Heart left ventricle (tissue), 16 donors: ENCODE data around the gene ARHGEF40. TPM values are rescaled to one million over a fixed set of nuclear protein-coding genes. Genes with fewer than 3 reads are reported as not detected.

Experiments
- ATAC-seq, 4 donors: fragments of 200-7000 bp; cut with Tn5 transposase; one replicate each; pipeline ENCODE4 v1.9.1; 2020 to 2022; ENCODE audit warnings: moderate library complexity in 4 of 4, mild to moderate bottlenecking in 3 of 4, moderate number of reproducible peaks in 1 of 4
- DNase-seq, 5 donors: peaks; one replicate each; pipeline ENCODE4 v3.0.0-alpha.2; 2020
- H3K27ac ChIP-seq, 12 donors: fragments of 200-600 bp; sonication (generic) in 4 of 12; one replicate each; pipeline versions ENCODE4 v1.5.0 to v1.8.0; 2016 to 2022; ENCODE audit warnings: mild to moderate bottlenecking in 2 of 12
- H3K27me3 ChIP-seq, 9 donors: fragments of 200-600 bp; sonication (generic) in 2 of 9; one replicate each; pipeline versions ENCODE4 v1.5.1 to v1.8.0; 2016 to 2022; ENCODE audit warnings: mild to moderate bottlenecking in 3 of 9
- H3K36me3 ChIP-seq, 9 donors: fragments of 200-600 bp; sonication (generic) in 2 of 9; one replicate each; pipeline versions ENCODE4 v1.5.0 to v1.8.0; 2018 to 2022; ENCODE audit warnings: mild to moderate bottlenecking in 2 of 9
- H3K4me1 ChIP-seq, 12 donors: fragments of 200-600 bp; sonication (generic) in 4 of 12; one replicate each; pipeline versions ENCODE4 v1.5.0 to v1.8.0; 2016 to 2022; ENCODE audit warnings: mild to moderate bottlenecking in 3 of 12
- H3K4me3 ChIP-seq, 12 donors: fragments of 200-600 bp; sonication (generic) in 4 of 12; one replicate each; pipeline versions ENCODE4 v1.5.0 to v1.8.0; 2017 to 2022; ENCODE audit warnings: mild to moderate bottlenecking in 9 of 12, moderate library complexity in 4 of 12
- H3K9me3 ChIP-seq, 12 donors: fragments of 200-600 bp; sonication (generic) in 4 of 12; one replicate each; pipeline versions ENCODE4 v1.5.0 to v1.8.0; 2016 to 2022; ENCODE audit warnings: mild to moderate bottlenecking in 1 of 12
- POLR2A ChIP-seq, 2 donors: fragments of 450-650 bp; IDR thresholded peaks; one replicate each; pipeline ENCODE4 v1.6.1; 2017; ENCODE audit warnings: antibody characterized with exemption in 2 of 2, mild to moderate bottlenecking in 2 of 2, moderate library complexity in 2 of 2
- WGBS, 4 donors: extraction: QIAGEN DNeasy Blood & Tissue Kit in 2 of 4; methylation state at CpG; one replicate each; pipeline versions ENCODE4 v1.1.5 to v1.1.7; 2013 to 2018; 5-methylcytosine and 5-hydroxymethylcytosine counted together
- intact Hi-C, 10 donors: fragments of 100-400 bp; cut with DNase I; formaldehyde crosslinking; loops; one replicate each; pipeline versions ENCODE4 v1.11.1 to v1.14.2; 2022
- polyA plus RNA-seq, 2 donors: library from polyadenylated mRNA; stranded (reverse); fragments of 200-250 nt; gene quantifications; one replicate each; pipeline ENCODE4 v1.2.3, GENCODE V29; 2013
- total RNA-seq, 9 donors: library from RNA; depleted of rRNA in 2 of 9; stranded (reverse); fragments of >200 nt in 2 of 9; fragmentation: NEBNext Ultra II Directional in 3 of 9; extraction: Animal tissue kit (Norgen Biotek cat#: 25700) in 3 of 9; gene quantifications; one replicate each; pipeline versions ENCODE4 v1.1.0 to v1.2.4, GENCODE V29; 2016 to 2023
- TF ChIP-seq, protein P1 (sequence below), 12 donors: fragments of 200-600 bp; sonication (generic) in 4 of 12; IDR thresholded peaks; one replicate each; pipeline versions ENCODE4 v1.5.0 to v1.8.0; 2018 to 2022; ENCODE audit warnings: antibody characterized with exemption in 12 of 12, mild to moderate bottlenecking in 5 of 12
- donor health status: ischemic (EF 13 %, LVEDD 7.1; RV severe dilation, severe dysfunction).
- donor health status: healthy with polysubstance abuse.
- donor health status: DM: no; HTN: yes; CAD: no.
- donor health status: DM: no; HTN: no; CAD: no.
- donor health status: ischemic (EF 25% LVEDD 6.9; RV normal size, moderate dysfunction).
- donor health status: ischemic (EF 25% LVEDD 5.7; RV mildly dilated, moderate dysfunction).
- donor health status: healthy.
- donor health status: DM: yes; HTN: yes; CAD: no.
- donor health status: ischemic (EF 35%, LVEDD 5.7; RV mildly dilated, moderate dysfunction).
- donor health status: nonischemic (EF 11% LVEDD 7.7; RV severe dilation, severe dysfunction).
- donor health status: DM: yes; HTN: yes; CAD: no.
- donor health status: PGD.
- donor health status: ischemic (EF 29% LVEDD 5.4; RV normal size, mild dysfunction).
- donor health status: nonischemic (EF 23%, LVEDD 6.1; RV moderate dilation, normal function).

The ARHGEF40 gene
- total and polyA plus RNA-seq, 11 donors: 15.5 to 31.5 (median 18.7) TPM

- no peak overlapping the region for H3K4me3 ChIP-seq
- intact Hi-C loops: no loop called here
- H3K4me1 ChIP-seq: peaks cover 0 to 18% (median 13%) of the 10 kb centered on the region in 12 donors
- H3K9me3 ChIP-seq: no peaks in the 10 kb centered on the region
- ATAC-seq: no peak
- WGBS, 4 donors: 82 to 93% (median 88%) methylated on average over 12 of the region's 12 CpGs
- DNase-seq: no peak
- peaks cover 0 to 2% (median 0%) of the 10 kb centered on the region in 9 donors for H3K27me3 ChIP-seq
- no peak overlapping the region for H3K27ac ChIP-seq
- TF ChIP-seq, protein P1, sequence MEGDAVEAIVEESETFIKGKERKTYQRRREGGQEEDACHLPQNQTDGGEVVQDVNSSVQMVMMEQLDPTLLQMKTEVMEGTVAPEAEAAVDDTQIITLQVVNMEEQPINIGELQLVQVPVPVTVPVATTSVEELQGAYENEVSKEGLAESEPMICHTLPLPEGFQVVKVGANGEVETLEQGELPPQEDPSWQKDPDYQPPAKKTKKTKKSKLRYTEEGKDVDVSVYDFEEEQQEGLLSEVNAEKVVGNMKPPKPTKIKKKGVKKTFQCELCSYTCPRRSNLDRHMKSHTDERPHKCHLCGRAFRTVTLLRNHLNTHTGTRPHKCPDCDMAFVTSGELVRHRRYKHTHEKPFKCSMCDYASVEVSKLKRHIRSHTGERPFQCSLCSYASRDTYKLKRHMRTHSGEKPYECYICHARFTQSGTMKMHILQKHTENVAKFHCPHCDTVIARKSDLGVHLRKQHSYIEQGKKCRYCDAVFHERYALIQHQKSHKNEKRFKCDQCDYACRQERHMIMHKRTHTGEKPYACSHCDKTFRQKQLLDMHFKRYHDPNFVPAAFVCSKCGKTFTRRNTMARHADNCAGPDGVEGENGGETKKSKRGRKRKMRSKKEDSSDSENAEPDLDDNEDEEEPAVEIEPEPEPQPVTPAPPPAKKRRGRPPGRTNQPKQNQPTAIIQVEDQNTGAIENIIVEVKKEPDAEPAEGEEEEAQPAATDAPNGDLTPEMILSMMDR (IDR thresholded peaks at IDR 0.05): no peak
- no peak for TF ChIP-seq POLR2A (IDR thresholded peaks at IDR 0.05)
- H3K36me3 ChIP-seq: no peaks in the 10 kb centered on the region
These were observed 39.6 kb upstream of the ARHGEF40 start for GRCh38 chr14:21030531-21030930.

GRCh38 chr14:21032326-21033132 lies 37.6 kb upstream of the ARHGEF40 start:
- no peak for ATAC-seq
- intact Hi-C loops: no loop called here
- WGBS, 4 donors: 90 to 95% (median 92%) methylated on average over 5 of the region's 5 CpGs
- TF ChIP-seq, protein P1 (IDR thresholded peaks at IDR 0.05): no peak
- TF ChIP-seq POLR2A (IDR thresholded peaks at IDR 0.05): no peak
- Histone ChIP-seq H3K4me3 (no peak overlapping the region), H3K36me3 (no peaks in the 10 kb centered on the region), H3K9me3 (no peaks in the 10 kb centered on the region), H3K27ac (no peak overlapping the region), H3K4me1 (peaks cover 0 to 7% (median 0%) of the 10 kb centered on the region in 12 donors), H3K27me3 (no peaks in the 10 kb centered on the region)
- no peak for DNase-seq

GRCh38 chr14:21033133-21033698 lies 36.9 kb upstream of the ARHGEF40 start:
- Histone ChIP-seq H3K4me3 (no peak overlapping the region), H3K9me3 (no peaks in the 10 kb centered on the region), H3K4me1 (peaks cover 0 to 11% (median 2%) of the 10 kb centered on the region in 12 donors), H3K27ac (no peak overlapping the region), H3K27me3 (no peaks in the 10 kb centered on the region), H3K36me3 (no peaks in the 10 kb centered on the region)
- DNase-seq: no peak
- intact Hi-C loops: no loop called here
- no peak for TF ChIP-seq POLR2A (IDR thresholded peaks at IDR 0.05)
- TF ChIP-seq, protein P1 (IDR thresholded peaks at IDR 0.05): no peak
- WGBS, 4 donors: 82 to 90% (median 86%) methylated on average over 4 of the region's 4 CpGs
- no peak for ATAC-seq

DNA sequence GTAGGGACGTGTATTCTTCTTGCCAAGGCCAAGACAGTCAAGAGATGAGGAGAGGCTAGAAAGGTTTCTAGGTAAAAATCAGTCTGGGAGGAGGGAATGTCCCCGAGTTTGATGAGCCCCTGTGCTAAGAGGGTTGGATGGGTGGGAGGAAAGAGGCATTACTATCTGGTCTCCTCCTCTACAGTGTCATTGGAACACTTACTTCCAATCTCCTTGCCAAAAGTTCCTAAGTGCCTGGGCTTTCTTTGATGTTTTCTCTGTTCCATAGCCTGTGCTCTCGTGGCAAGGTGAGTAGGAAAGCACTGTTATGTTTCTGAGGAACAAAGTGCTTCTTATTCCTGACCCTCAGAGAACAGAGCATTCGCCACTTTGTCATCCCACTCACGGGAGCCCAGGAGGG lies 35.4 kb upstream of the ARHGEF40 start, which contains the start of gene RNASE13:
Gene RNASE13 (minus strand): TSS at position 101 of the 400 bp plus-strand sequence. CDS start 519 bp downstream, outside the sequence.
- Histone ChIP-seq H3K9me3 (no peaks in the 10 kb centered on the region), H3K27ac (no peak within 1 kb of the TSS), H3K4me1 (peaks cover 0 to 26% (median 16%) of the 10 kb centered on the region in 12 donors), H3K27me3 (no peaks in the 10 kb centered on the region), H3K4me3 (no peak within 1 kb of the TSS), H3K36me3 (no peaks in the 10 kb centered on the region)
- no peak for DNase-seq
- no peak for ATAC-seq
- intact Hi-C loops: loop anchor here in 1 of 10 donors (5.0 kb wide), 1 partner anchor 177 kb away; no protein-coding TSS in a partner anchor
- WGBS, 4 donors: 84 to 91% (median 88%) methylated on average over 5 of the region's 5 CpGs
- no peak for TF ChIP-seq POLR2A (IDR thresholded peaks at IDR 0.05)
- TF ChIP-seq, protein P1 (IDR thresholded peaks at IDR 0.05): no peak
